Mammary epithelial cell (primary cell): ENCODE measurements around the gene TMEM132D.

Source experiments
- EZH2 ChIP-seq: IDR thresholded peaks from 2 replicates; pipeline ENCODE4 v1.6.1; 2012; ENCODE audit warnings: low read length, inconsistent platforms, borderline replicate concordance
- TF ChIP-seq, protein P1 (sequence below), 2 donors: IDR thresholded peaks in 1 of 2; conservative IDR thresholded peaks in 1 of 2; 2 replicates each; pipeline ENCODE4 v1.5.1; 2011 to 2012; ENCODE audit warnings: inconsistent platforms in 2 of 2, low read length in 2 of 2, mild to moderate bottlenecking in 2 of 2, control low read depth in 1 of 2, low read depth in 1 of 2; ENCODE audit not compliant: insufficient read depth in 1 of 2; ENCODE audit errors: extremely low read depth in 1 of 2

DNA sequence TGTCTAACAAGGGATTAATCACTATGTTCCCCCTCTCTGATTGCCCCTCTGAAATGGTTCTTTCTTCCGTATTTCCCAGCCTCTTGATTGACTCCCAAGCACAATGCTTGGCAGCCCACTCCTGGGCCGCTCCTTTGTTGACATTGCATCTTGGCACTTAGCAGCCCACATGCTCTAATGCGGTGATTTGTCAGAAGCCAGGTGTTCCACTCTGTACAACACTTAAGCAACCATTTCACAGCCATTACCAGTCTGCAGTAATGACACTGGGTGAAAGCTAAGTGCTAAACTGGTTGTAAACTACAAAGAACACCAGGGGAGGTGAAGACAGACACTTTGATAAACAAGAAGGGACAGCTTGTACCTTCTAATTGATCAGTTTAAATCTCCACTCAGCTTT is 353.5 kb downstream of the TMEM132D start:
- TF ChIP-seq, protein P1, sequence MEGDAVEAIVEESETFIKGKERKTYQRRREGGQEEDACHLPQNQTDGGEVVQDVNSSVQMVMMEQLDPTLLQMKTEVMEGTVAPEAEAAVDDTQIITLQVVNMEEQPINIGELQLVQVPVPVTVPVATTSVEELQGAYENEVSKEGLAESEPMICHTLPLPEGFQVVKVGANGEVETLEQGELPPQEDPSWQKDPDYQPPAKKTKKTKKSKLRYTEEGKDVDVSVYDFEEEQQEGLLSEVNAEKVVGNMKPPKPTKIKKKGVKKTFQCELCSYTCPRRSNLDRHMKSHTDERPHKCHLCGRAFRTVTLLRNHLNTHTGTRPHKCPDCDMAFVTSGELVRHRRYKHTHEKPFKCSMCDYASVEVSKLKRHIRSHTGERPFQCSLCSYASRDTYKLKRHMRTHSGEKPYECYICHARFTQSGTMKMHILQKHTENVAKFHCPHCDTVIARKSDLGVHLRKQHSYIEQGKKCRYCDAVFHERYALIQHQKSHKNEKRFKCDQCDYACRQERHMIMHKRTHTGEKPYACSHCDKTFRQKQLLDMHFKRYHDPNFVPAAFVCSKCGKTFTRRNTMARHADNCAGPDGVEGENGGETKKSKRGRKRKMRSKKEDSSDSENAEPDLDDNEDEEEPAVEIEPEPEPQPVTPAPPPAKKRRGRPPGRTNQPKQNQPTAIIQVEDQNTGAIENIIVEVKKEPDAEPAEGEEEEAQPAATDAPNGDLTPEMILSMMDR (conservative IDR thresholded peaks at IDR 0.05 in 1 of 2, IDR thresholded peaks at IDR 0.05 in 1 of 2; ENCODE audit: extremely low read depth in 1 of 2, insufficient read depth in 1 of 2, low read depth in 1 of 2, low read length in 2 of 2): no peak
- TF ChIP-seq EZH2: no peak
